ENCODE measurements around the gene ZNF438. TPM values are rescaled to one million over a fixed set of nuclear protein-coding genes. Genes with fewer than 3 reads are reported as not detected.

ZNF438 gene
- total and polyA plus RNA-seq, 9 donors: 6.2 to 12.7 (median 7.1) TPM

GRCh38 chr10:30974773-30975415 lies 56.8 kb downstream of the ZNF438 start:
- Histone ChIP-seq H3K4me1 (ENCODE audit: insufficient read depth) (peaks cover 6% of the 10 kb centered on the region), H3K27ac (no peak overlapping the region), H3K4me3 (no peak overlapping the region), H3K36me3 (no peaks in the 10 kb centered on the region), H3K9me3 (no peaks in the 10 kb centered on the region), H3K27me3 (no peaks in the 10 kb centered on the region)
- TF ChIP-seq CTCF (IDR thresholded peaks at IDR 0.05) (no peak), EP300 (IDR thresholded peaks at IDR 0.05) (no peak), POLR2A (IDR thresholded peaks at IDR 0.05) (no peak)
- intact Hi-C loops (cut with DNase I): no loop called here
- DNase-seq: no peak
- 86 to 90% (median 88%) methylated on average over 1 of the region's 1 CpG for WGBS, 3 donors

DNA sequence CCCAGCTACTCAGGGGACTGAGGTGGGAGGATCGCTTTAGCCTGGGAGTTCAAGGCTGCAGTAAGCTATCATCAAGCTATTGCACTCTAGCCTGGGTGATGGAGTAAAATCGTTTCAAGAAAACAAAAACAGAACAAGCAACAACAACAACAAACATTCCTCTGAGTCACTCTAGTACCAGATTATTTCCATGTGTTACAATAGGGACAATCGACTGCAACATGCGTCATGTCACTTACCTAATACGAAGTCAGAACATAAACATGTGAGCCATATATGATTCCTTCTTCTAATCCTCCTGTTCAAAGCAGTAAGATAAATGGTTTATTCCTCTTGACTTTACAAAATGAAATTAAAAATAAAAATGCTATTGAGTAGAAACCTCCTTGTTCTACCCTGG lies 57.3 kb downstream of the ZNF438 start:
- TF ChIP-seq CTCF (IDR thresholded peaks at IDR 0.05) (no peak), POLR2A (IDR thresholded peaks at IDR 0.05) (no peak), EP300 (IDR thresholded peaks at IDR 0.05) (no peak)
- intact Hi-C loops (cut with DNase I): no loop called here
- H3K9me3 ChIP-seq: no peaks in the 10 kb centered on the region
- WGBS, 3 donors: 69 to 81% (median 72%) methylated on average over 5 of the region's 5 CpGs
- no peak overlapping the region for H3K4me3 ChIP-seq
- no peak overlapping the region for H3K27ac ChIP-seq
- peaks cover 6% of the 10 kb centered on the region for H3K4me1 ChIP-seq (ENCODE audit: insufficient read depth)
- H3K36me3 ChIP-seq: no peaks in the 10 kb centered on the region
- DNase-seq: no peak
- no peaks in the 10 kb centered on the region for H3K27me3 ChIP-seq

DNA sequence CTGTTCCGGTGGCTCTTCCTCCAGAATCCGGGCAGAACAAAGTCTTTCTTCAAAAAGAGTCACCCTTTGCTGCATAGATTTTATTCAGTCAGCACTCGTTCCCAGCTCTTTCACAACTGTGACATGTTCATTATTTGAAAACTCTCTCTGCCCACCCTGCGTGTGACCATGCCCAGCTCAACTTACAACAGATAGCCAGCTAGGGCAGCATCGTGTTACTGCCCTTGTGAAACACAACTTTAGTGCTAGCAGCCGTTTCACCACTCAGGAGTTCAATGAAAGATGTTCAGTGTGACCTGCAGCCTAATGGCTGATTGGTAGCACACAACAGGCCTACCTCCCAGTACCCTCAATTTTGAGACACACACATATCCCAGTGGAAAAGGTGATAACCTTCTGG lies 57.9 kb downstream of the ZNF438 start:
- Histone ChIP-seq H3K27me3 (no peaks in the 10 kb centered on the region), H3K36me3 (no peaks in the 10 kb centered on the region), H3K4me3 (no peak overlapping the region), H3K27ac (no peak overlapping the region), H3K4me1 (ENCODE audit: insufficient read depth) (peaks cover 6% of the 10 kb centered on the region), H3K9me3 (no peaks in the 10 kb centered on the region)
- WGBS, 3 donors: 74 to 84% (median 83%) methylated on average over 6 of the region's 6 CpGs
- intact Hi-C loops (cut with DNase I): no loop called here
- no peak for DNase-seq
- no peak for TF ChIP-seq EP300 (IDR thresholded peaks at IDR 0.05)
- TF ChIP-seq CTCF (IDR thresholded peaks at IDR 0.05): no peak
- no peak for TF ChIP-seq POLR2A (IDR thresholded peaks at IDR 0.05)

- Histone ChIP-seq H3K9me3 (no peaks in the 10 kb centered on the region), H3K27me3 (no peaks in the 10 kb centered on the region), H3K4me3 (no peak overlapping the region), H3K4me1 (ENCODE audit: insufficient read depth) (peaks cover 10% of the 10 kb centered on the region), H3K27ac (no peak overlapping the region), H3K36me3 (no peaks in the 10 kb centered on the region)
- TF ChIP-seq POLR2A (IDR thresholded peaks at IDR 0.05): no peak
- no peak for TF ChIP-seq CTCF (IDR thresholded peaks at IDR 0.05)
- TF ChIP-seq EP300 (IDR thresholded peaks at IDR 0.05): no peak
- 48 to 70% (median 67%) methylated on average over 4 of the region's 4 CpGs for WGBS, 3 donors
- DNase-seq: no peak
- intact Hi-C loops (cut with DNase I): no loop called here
These were observed 60.8 kb downstream of the ZNF438 start for GRCh38 chr10:30970760-30971460.
